Suprapubic skin (tissue), 4 donors: ENCODE measurements around the gene SLC2A8. TPM values are rescaled to one million over a fixed set of nuclear protein-coding genes. Genes with fewer than 3 reads are reported as not detected.

Experiments used
- DNase-seq, 2 donors: peaks; one replicate each; pipeline ENCODE4 v3.0.0-alpha.2; 2019; ENCODE audit warnings: low spot score in 2 of 2
- H3K27ac ChIP-seq: fragments of 200-600 bp; sonication (generic); one replicate; pipeline ENCODE4 v1.5.1; 2019
- H3K27me3 ChIP-seq: fragments of 200-600 bp; sonication (generic); one replicate; pipeline ENCODE4 v1.5.1; 2019
- H3K36me3 ChIP-seq: fragments of 200-600 bp; sonication (generic); one replicate; pipeline ENCODE4 v1.5.1; 2019
- H3K4me1 ChIP-seq: fragments of 200-600 bp; sonication (generic); one replicate; pipeline ENCODE4 v1.5.1; 2019
- H3K4me3 ChIP-seq: fragments of 200-600 bp; sonication (generic); one replicate; pipeline ENCODE4 v1.5.1; 2019; ENCODE audit warnings: mild to moderate bottlenecking
- H3K9me3 ChIP-seq: fragments of 200-600 bp; sonication (generic); one replicate; pipeline ENCODE4 v1.5.1; 2019
- CTCF ChIP-seq, 2 donors: fragments of 200-600 bp in 1 of 2; fragments of 450-650 bp in 1 of 2; sonication (generic) in 1 of 2; IDR thresholded peaks; one replicate each; pipeline ENCODE4 v1.5.1; 2016 to 2019; ENCODE audit warnings: antibody characterized with exemption in 2 of 2, mild to moderate bottlenecking in 1 of 2, moderate library complexity in 1 of 2
- EP300 ChIP-seq: sonication (generic); formaldehyde crosslinking; IDR thresholded peaks from one replicate; pipeline ENCODE4 v1.6.1; 2017; ENCODE audit warnings: antibody characterized with exemption
- POLR2A ChIP-seq, 2 donors: fragments of 450-650 bp; IDR thresholded peaks; one replicate each; pipeline ENCODE4 v1.6.1; 2017; ENCODE audit warnings: antibody characterized with exemption in 2 of 2, mild to moderate bottlenecking in 2 of 2, moderate library complexity in 2 of 2
- POLR2AphosphoS5 ChIP-seq, 3 donors: sonication (generic); formaldehyde crosslinking; IDR thresholded peaks; one replicate each; pipeline ENCODE4 v1.6.1; 2017; ENCODE audit warnings: antibody characterized with exemption in 3 of 3
- WGBS: methylation state at CpG from one replicate; pipeline ENCODE4 v1.1.5; 2018; 5-methylcytosine and 5-hydroxymethylcytosine counted together
- total RNA-seq, 4 donors: library from RNA; depleted of rRNA; stranded (reverse); fragments of >200 nt; gene quantifications; one replicate each; pipeline ENCODE4 v1.1.0, GENCODE V29; 2016

SLC2A8 gene
- total RNA-seq, 4 donors from 2014 or later: 17.2 to 26.0 (median 21.4) TPM

DNA sequence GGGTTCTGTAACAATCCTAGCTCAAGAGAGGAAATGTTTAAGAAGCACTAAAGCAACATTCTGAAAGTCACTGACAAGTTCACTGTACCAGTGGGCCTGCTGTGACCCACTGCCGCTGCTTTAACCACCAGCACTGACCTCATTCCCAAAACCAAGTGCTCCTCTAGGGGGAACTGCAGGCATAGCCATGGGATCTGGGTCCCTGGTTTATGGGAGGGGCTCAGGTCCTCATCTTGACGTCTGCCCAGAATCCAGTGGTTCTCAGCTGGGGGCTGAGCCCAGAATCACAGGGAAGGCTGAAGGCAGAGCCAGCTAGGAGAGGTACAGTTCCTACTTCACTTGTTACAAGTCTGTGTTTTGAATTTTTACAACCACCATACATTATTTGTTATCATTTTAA is 36.1 kb upstream of the SLC2A8 start:
- no peak for TF ChIP-seq POLR2A (IDR thresholded peaks at IDR 0.05)
- no peak for TF ChIP-seq CTCF (IDR thresholded peaks at IDR 0.05)
- TF ChIP-seq POLR2AphosphoS5 (IDR thresholded peaks at IDR 0.05): no peak
- TF ChIP-seq EP300: no peak
- Histone ChIP-seq H3K27ac (peak overlapping the region; percentile 38), H3K36me3 (peaks cover 26% of the 10 kb centered on the region), H3K4me3 (no peak overlapping the region), H3K27me3 (no peaks in the 10 kb centered on the region), H3K9me3 (no peaks in the 10 kb centered on the region), H3K4me1 (peaks cover 21% of the 10 kb centered on the region)
- 42% methylated on average over 2 of the region's 2 CpGs for WGBS
- peak in 1 of 2 donors; percentile 57 for DNase-seq

GRCh38 chr9:127361561-127361960 is 35.4 kb upstream of the SLC2A8 start:
- 33% methylated on average over 1 of the region's 3 CpGs for WGBS

GRCh38 chr9:127362829-127363228 is 34.1 kb upstream of the SLC2A8 start:
- Histone ChIP-seq H3K4me1 (peaks cover 21% of the 10 kb centered on the region), H3K27me3 (no peaks in the 10 kb centered on the region), H3K36me3 (peaks cover 10% of the 10 kb centered on the region), H3K9me3 (no peaks in the 10 kb centered on the region), H3K27ac (no peak overlapping the region), H3K4me3 (no peak overlapping the region)
- TF ChIP-seq POLR2AphosphoS5 (IDR thresholded peaks at IDR 0.05): no peak
- TF ChIP-seq CTCF (IDR thresholded peaks at IDR 0.05): no peak
- no peak for TF ChIP-seq EP300
- no peak for TF ChIP-seq POLR2A (IDR thresholded peaks at IDR 0.05)
- DNase-seq: peak; percentile 13 to 55
- 98% methylated on average over 7 of the region's 7 CpGs for WGBS

More at GRCh38 chr9:127361561-127361960, 35.4 kb upstream of the SLC2A8 start:
- TF ChIP-seq EP300: no peak
- TF ChIP-seq POLR2A (IDR thresholded peaks at IDR 0.05): no peak
- TF ChIP-seq POLR2AphosphoS5 (IDR thresholded peaks at IDR 0.05): no peak
- TF ChIP-seq CTCF (IDR thresholded peaks at IDR 0.05): no peak
- Histone ChIP-seq H3K27me3 (no peaks in the 10 kb centered on the region), H3K9me3 (no peaks in the 10 kb centered on the region), H3K36me3 (peaks cover 19% of the 10 kb centered on the region), H3K27ac (no peak overlapping the region), H3K4me3 (no peak overlapping the region), H3K4me1 (peaks cover 21% of the 10 kb centered on the region)
- DNase-seq: peak in 1 of 2 donors; percentile 58

DNA sequence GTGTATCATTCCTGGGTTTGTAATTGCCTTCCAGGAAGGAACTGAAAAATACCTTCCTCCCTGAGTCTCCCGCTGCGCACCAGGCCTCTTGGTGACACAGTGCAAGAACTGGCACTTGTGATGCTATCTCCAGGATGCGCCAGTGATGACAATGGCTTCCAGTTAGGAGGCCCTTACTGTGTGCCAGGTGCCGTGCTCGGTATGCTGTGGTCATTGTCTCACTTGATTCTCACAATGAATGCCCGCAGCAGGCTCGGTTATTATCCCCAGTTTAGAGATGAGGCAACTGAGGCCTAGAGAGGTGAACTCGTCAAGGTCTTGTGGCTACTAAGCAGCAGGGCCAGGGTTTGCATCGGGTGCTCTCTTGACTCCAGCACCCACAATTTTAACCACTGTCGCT is 31.5 kb upstream of the SLC2A8 start:
- no peak for DNase-seq
- no peak overlapping the region for H3K4me3 ChIP-seq
- H3K27me3 ChIP-seq: no peaks in the 10 kb centered on the region
- peaks cover 14% of the 10 kb centered on the region for H3K4me1 ChIP-seq
- H3K27ac ChIP-seq: no peak overlapping the region
- TF ChIP-seq CTCF (IDR thresholded peaks at IDR 0.05): no peak
- no peak for TF ChIP-seq EP300
- no peak for TF ChIP-seq POLR2AphosphoS5 (IDR thresholded peaks at IDR 0.05)
- TF ChIP-seq POLR2A (IDR thresholded peaks at IDR 0.05): no peak
- H3K36me3 ChIP-seq: peaks cover 11% of the 10 kb centered on the region
- 96% methylated on average over 10 of the region's 10 CpGs for WGBS
- no peaks in the 10 kb centered on the region for H3K9me3 ChIP-seq

DNA sequence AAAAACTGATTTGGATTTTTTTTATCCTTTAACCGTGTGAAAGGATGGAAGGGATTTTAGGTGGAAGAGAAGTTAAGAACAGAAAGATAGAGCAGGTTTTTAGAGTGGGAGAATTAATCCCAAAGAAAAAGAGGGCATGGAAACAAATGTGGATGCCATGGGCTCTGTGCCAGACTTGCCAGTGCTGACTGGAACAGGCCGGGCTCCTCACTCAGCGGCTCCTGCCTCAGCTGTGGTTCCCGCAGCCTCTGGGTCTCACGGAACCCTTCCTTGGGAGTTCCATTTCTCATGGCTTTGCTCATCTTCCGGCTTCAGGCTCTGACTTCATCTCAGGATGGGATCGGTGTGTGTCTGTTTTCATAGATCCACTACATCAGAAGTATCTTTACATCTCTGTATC is 30.4 kb upstream of the SLC2A8 start:
- peak in 1 of 2 donors; percentile 49 for DNase-seq
- TF ChIP-seq CTCF (IDR thresholded peaks at IDR 0.05): no peak
- TF ChIP-seq POLR2A (IDR thresholded peaks at IDR 0.05): no peak
- TF ChIP-seq EP300: no peak
- no peak for TF ChIP-seq POLR2AphosphoS5 (IDR thresholded peaks at IDR 0.05)
- WGBS: 69% methylated on average over 7 of the region's 7 CpGs
- Histone ChIP-seq H3K36me3 (peaks cover 11% of the 10 kb centered on the region), H3K27me3 (no peaks in the 10 kb centered on the region), H3K4me3 (no peak overlapping the region), H3K9me3 (no peaks in the 10 kb centered on the region), H3K4me1 (peaks cover 3% of the 10 kb centered on the region), H3K27ac (no peak overlapping the region)
